GM19438 (cell line): ENCODE results near the gene COMTD1.
A peak's percentile ranks its signal among the peaks of the same experiment; 100 is the strongest.

Experiments
- ATAC-seq: cut with Tn5 transposase; IDR thresholded peaks from one replicate; pipeline ENCODE4 v1.9.1; 2021; ENCODE audit warnings: low read depth; ENCODE audit not compliant: unreplicated experiment

The COMTD1 gene

DNA sequence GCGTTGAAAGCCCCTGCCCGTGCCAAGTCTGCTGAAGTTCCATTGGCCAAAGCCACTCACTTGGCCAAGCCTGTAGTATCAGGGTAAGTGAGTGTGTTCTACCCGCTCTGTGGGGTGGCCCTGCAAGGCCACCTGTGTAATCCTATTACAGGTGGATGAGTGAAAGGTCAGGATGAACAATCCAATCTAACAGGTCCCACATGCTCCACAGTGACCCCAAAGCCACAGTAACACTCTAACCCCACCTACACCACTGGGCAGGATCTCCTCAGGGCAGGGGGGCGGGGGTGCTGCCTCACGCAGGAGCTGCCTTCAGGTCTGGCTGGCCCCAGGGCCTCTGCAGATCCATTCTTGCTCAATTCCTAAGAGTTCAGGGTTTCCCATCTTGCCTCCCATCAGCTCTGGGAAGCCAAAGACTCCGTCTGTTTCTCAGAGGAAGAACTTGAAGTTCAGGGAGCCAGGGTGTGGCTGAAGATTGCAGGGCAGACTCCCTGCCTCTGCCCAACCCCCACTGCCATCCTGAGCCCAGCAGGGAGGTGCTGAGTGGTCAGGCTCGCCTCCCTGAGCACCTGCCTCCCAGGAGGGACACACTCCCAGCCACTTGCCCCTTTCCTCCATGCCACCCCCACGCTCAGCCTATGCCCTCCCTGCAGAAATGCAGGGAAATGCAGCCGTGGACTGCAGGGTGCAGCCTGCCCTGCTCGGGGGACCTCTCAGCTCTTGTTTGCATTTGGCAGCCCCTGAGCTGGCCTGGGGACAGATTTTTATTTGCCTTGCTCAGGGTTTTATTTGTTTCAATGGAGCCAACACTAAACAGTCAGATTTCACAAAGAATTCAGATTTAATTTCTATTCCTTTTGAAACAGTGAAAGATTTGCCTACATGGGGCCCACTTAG is 9.8 kb upstream of the COMTD1 start:
- ATAC-seq = no peak

DNA sequence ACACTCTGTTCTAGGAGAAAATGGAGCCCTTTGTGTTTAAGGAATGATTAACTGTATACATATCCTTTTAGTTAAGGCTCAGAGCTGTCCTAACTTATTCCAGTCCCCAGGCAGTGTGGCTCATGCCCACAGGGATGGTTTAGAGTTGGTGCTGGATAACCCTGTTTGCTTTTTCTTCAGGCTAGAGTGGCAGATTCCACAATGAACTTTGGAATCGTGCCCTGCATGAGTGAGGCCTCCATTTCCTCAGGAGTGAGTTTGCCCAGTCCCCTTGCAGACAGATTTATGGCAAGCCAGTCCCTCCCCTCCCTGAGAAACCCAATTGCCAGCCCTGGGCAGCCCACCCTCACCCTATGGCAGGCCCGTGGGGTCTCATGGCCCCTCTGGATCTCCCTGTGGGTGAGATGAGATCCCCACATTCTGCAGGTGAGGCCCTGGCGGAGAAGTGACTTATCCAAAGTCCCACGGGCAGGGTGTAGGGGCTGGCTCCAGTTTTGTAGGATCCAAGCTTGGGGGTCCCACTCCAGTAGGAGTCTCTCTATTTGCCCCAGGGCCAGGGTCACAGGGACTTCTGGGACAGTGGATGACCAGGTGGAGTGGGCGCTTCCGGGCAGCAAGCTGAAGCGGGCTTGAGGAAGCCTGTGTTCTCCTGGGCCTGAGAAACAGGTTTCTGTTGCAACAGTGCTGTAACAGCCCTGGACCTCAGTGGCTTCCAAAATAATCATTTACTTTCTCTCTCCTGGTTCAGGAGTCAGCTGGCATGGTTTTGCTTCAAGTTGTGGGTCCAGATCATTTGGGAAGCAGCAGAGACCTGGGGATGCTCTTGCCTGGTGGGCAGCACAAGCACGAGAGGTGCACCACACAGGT is 9.0 kb upstream of the COMTD1 start:
- no peak for ATAC-seq

DNA sequence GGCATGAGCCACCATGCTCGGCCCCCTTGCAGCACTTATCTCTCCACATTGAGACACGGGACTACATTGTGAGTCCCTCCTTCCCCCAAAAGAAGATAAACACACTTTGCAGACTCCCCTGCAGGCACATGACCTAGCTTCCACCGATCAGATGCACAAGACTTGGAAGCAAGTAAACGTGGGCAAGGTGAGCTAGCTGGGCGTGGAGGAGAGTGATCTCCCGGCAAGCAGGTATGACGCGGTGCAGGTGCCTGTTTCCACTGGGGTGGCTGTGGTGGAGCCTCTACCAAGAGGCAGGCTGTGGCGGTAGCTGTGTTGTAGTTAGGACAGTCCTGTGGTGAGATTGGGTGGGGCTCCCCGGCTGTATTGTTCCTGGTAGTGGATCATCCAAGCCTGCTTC is 7.7 kb upstream of the COMTD1 start:
- no peak for ATAC-seq

DNA sequence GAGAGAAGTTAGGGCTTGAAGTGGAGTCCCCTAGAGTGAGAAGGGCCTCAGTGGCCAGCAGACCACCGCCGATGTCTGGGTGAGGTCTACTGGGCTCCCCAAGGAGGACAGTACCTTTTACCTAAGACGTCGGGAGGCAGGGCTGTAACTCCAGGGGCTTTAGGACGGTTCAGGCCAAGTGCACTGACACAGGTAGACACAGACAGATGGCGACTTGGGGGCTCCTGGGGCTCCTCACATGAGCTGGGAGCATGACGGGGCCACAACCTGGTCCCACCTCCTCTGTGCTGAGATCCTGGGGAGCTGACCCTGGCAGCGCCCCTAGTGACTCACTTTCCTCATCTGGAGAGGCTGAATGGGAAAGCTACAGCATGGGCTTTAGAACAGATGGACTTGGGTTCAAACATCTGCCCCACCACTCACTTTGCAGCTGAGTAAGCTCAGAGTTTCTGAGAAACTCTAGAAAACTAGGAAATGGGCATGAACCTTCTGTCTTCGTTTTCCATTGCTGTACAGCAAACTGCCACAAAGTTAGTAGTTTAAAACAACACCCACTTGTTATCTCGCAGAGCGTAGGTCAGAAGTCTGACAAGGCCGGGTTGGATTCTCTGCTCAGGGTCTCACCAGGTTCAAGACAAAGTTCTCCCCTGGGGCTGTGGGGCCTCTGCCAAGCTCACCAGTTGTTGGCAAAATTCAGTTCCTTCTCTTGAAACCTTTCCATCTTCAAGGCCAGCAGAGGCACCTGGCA is 4.7 kb upstream of the COMTD1 start:
- no peak for ATAC-seq

DNA sequence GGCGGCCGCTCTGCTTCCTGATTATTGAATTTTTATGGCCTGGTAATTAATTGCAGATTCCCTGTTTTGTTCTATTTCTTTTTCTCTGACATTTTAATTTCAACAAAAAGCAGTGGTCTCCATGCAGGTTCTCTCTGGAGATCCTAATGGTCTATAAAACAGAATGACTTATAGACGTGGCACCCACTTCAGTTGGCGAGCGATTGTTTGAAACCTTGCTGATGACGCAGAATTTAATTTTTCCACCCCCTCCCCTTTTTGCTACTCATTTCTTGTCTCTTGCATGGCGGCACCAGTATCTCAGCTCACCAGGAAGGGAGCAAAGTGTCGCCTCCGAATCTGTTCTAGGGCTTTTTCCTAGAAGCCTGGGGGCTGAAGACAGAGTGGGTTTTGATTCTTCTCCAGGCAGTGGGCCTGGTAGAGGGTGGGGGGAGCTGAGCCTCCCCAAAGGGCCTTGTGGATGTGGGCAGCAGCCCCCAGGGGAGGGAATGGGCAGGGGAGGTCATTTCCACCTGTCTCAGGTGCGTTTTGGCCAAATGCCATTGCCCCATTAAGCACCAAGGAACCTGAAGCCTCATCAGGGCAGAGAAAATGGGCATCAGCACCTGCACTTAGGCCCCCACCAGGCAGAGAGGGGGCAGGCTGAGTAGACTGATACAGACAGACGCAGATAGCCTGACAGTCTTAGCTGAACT is 3.5 kb upstream of the COMTD1 start:
- ATAC-seq = no peak

DNA sequence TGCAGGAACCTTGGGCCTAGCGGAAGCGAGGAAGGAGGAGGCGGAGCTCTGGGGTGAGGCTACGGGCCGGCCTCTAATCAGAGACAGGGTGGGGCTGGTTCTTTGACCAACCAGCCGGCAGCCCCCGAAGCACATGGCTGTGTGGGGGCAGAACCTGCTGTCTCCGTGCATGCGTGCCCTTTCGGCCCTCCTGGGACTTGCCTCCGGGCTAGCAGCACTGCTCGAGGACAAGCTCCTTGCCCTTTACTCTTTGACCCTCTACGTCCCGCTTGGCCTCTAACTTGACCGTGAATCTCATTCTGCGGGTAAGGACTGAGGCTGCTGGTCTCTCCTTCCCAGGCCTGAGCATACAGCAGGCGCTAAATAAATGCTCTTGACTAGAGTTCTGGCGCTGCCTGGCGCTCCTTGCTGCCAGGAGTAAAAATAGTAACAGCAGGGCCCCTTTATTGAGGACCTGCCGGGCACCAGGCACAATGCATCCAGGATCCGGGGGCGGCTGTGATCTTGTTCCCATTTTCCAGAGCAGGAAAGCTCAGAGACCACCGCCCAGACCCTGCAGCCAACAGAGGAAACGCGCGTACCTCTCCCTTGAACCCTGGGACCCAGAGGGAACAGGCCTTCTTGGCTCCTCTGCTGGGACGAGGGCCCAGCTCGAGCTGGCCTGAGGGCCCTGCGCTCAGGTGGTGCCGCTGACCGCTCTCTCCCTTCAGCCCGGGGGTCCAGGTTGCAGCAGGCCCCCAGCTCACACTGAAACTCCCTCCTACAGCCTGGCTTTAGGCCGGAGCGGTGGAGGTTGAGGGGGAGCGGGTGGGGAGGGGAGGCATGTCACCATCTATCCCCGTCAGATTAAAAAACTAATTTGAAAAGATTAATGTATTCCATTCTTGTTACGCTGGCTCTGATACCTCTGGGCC is 2.7 kb upstream of the COMTD1 start:
- no peak for ATAC-seq

GRCh38 chr10:75236178-75236825 is 545 bp upstream of the COMTD1 start:
- no peak for ATAC-seq

DNA sequence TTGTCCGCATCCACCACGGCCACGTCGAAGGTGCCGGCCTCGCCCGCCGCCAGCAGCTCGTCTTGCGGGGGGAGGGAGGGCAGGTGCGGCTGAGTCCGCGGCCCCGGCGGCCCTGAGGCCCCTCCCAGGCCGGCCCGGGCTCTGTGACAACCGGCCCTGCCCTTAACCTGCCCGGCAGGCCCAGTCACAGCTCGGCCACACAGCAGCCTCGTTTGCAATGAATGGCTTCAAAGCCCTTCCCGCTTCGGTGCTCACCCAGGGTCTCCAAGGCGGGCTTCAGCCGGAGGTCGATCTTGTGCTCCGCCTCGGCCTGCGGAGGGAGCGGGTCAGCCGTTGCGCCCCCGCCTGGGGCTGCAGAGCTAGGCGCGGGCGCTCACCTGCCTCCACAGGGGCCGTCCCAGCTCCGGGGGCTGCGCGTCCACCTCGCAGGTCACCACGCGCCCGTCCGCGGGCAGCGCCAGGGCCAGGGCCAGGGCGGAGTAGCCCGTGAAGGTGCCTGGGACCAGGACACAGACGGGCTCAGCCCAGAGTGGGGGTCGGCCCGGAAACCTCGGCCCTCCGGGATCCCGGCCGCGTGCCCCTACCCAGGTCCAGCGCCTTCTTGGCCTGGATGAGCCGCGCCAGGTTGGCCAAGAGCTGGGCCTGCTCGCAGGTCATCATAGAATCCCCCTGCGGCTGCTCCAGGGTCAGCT is 928 bp downstream of the COMTD1 start:
- ATAC-seq = peak; percentile 11

DNA sequence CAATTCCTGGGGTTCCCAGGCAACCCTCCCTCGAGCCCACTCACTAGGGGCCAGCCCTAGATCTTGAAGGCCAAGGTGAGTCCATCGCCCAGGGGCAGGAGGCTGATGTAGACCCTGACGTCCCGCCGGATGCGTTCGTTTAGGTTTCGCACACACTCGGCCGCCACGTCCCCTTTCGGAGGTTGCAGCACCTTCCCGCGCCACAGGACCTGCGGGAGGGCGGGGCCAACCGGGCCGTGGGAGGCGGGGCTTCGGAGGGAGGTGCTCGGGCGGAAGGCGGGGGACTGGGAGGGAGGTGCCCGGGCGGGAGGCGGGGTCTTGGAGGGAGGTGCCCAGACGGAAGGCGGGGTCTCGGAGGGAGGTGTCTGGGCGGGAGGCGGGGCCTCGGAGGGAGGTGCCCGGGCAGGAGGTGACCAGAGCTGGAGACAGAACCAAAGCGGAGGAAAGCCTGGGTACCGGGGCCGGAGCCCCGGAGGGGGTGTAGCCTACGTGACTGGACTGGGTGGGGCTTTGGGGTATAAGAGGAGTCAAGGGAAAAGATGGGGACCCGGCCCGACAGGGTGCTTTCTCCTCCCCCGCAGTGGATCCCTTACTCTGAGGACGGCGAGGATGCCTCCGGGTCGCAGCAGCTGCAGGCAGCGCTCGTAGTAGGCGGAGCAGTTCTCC is 1.6 kb downstream of the COMTD1 start:
- peak; percentile 36 for ATAC-seq

GRCh38 chr10:75233444-75234016 is 2.2 kb downstream of the COMTD1 start:
- ATAC-seq = no peak

DNA sequence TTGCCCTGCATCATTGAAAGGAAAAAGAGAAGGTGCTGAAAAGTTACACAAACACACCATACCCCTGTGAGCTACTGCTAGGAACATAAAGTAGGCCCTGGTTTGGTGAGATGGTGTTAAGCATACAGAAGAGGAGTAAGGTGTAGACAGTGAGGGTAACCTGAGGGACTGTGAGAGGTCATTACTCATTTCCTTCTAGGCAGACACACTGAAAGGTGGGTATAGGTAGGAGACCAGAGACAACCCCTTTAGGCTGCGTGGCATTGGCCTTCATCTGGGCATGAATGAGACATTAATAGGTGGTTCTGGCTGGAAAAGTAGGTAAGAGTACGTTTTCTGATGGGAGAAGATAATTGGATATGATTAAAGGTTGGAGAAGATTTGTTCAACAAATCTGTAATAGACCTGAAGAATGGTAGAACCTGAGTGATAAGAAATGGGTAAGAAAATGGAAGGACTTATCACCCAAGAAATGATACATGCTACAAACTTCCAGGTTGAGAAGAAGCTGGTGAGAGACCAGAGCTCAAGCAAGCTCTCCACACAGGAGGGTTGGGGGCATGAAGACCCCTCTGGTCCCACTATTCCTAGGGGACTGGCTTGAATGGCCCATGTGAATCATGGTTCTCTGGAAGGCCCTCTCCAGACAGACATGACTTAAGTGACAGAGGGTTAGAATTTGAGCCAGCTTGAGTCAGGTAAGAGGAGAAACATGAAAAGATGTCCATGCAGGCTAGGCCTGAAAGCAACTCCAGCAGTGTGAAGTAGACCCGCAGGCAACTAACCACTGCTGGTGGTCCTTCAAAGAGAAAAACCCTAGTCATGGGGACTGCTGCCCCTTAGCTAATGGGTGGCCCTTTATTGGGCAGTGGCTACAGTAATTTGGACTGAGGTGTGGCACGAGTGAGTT is 3.8 kb downstream of the COMTD1 start:
- ATAC-seq = no peak

- peak; percentile 25 for ATAC-seq
Measured at GRCh38 chr10:75230600-75231038, 5.1 kb downstream of the COMTD1 start.

GRCh38 chr10:75229971-75230370 is 5.8 kb downstream of the COMTD1 start:
- no peak for ATAC-seq

GRCh38 chr10:75228834-75229233 is 6.9 kb downstream of the COMTD1 start:
- ATAC-seq = no peak

DNA sequence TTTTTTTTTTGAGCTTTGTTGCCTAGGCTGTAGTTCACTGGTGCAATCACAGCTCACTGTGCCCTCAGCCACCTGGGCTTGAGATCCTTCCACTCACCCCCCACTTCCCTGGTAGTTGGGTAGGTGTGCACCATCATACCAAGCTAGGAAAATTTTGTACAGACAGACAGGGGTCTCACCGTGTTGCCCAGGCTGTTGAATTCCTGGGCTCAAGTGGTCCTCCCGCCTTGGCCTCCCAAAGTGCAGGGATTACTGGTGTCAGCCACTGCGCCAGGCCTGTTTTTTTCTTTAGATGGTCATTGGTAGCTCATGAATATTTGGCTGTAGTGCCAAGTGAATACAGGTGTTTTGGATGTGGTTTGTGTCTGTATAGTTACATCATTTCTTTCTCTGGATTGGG is 7.5 kb downstream of the COMTD1 start:
- ATAC-seq = no peak

GRCh38 chr10:75226656-75227055 is 9.1 kb downstream of the COMTD1 start:
- no peak for ATAC-seq
